Mesothelial cell of epicardium (in vitro differentiated cells): ENCODE data around the gene PPP2R2B. TPM values are rescaled to one million over a fixed set of nuclear protein-coding genes. Genes with fewer than 3 reads are reported as not detected.

Source experiments
- DNase-seq, 2 experiments: peaks; one replicate each; pipeline ENCODE4 v3.0.0; 2021; ENCODE audit warnings: low spot score in 2 of 2; ENCODE audit not compliant: unreplicated experiment in 2 of 2
- H3K27ac Mint-ChIP-seq: 2 replicates; pipeline ENCODE4 v1.8.0; 2021; ENCODE audit warnings: mixed read lengths
- H3K27me3 Mint-ChIP-seq: 2 replicates; pipeline ENCODE4 v1.8.0; 2021; ENCODE audit warnings: low read depth, mixed read lengths
- H3K36me3 Mint-ChIP-seq: 2 replicates; pipeline ENCODE4 v1.8.0; 2021; ENCODE audit warnings: mixed read lengths
- H3K4me1 Mint-ChIP-seq: 2 replicates; pipeline ENCODE4 v1.8.0; 2021; ENCODE audit warnings: mixed read lengths
- H3K4me3 Mint-ChIP-seq: 2 replicates; pipeline ENCODE4 v1.8.0; 2021; ENCODE audit warnings: mild to moderate bottlenecking, moderate library complexity, mixed read lengths
- H3K9me3 Mint-ChIP-seq: 2 replicates; pipeline ENCODE4 v1.8.0; 2021; ENCODE audit warnings: mixed read lengths
- CTCF ChIP-seq: fragments of 200-600 bp; sonication (generic); IDR thresholded peaks from one replicate; pipeline ENCODE4 v1.5.0; 2021; ENCODE audit warnings: antibody characterized with exemption; ENCODE audit not compliant: unreplicated experiment
- total RNA-seq: library from RNA; stranded (reverse); gene quantifications from 3 replicates; pipeline ENCODE4 v1.2.1, GENCODE V29; 2021

The PPP2R2B gene
- total RNA-seq, 1 donor from 2014 or later: 18.2 TPM

GRCh38 chr5:146849694-146850303 is 28.8 kb downstream of the PPP2R2B start:
- Mint-ChIP-seq H3K36me3 (no peaks in the 10 kb centered on the region), H3K9me3 (no peaks in the 10 kb centered on the region), H3K27me3 (no peaks in the 10 kb centered on the region), H3K4me3 (no peak overlapping the region), H3K27ac (no peak overlapping the region), H3K4me1 (peaks cover 27% of the 10 kb centered on the region)
- TF ChIP-seq CTCF: no peak
- DNase-seq: no peak

GRCh38 chr5:146848133-146848532 is 30.4 kb downstream of the PPP2R2B start:
- no peaks in the 10 kb centered on the region for H3K36me3 Mint-ChIP-seq
- H3K9me3 Mint-ChIP-seq: no peaks in the 10 kb centered on the region
- no peak for DNase-seq
- H3K27me3 Mint-ChIP-seq: no peaks in the 10 kb centered on the region
- TF ChIP-seq CTCF: no peak
- no peak overlapping the region for H3K4me3 Mint-ChIP-seq
- peaks cover 27% of the 10 kb centered on the region for H3K4me1 Mint-ChIP-seq
- H3K27ac Mint-ChIP-seq: no peak overlapping the region

GRCh38 chr5:146840016-146840415 is 38.5 kb downstream of the PPP2R2B start:
- H3K27me3 Mint-ChIP-seq: no peaks in the 10 kb centered on the region
- H3K9me3 Mint-ChIP-seq: peaks cover 3% of the 10 kb centered on the region
- no peak overlapping the region for H3K4me3 Mint-ChIP-seq
- no peak for TF ChIP-seq CTCF
- no peak for DNase-seq
- peaks cover 3% of the 10 kb centered on the region for H3K4me1 Mint-ChIP-seq
- no peaks in the 10 kb centered on the region for H3K36me3 Mint-ChIP-seq
- no peak overlapping the region for H3K27ac Mint-ChIP-seq

- DNase-seq: no peak
- TF ChIP-seq CTCF: no peak
- Mint-ChIP-seq H3K27ac (no peak overlapping the region), H3K4me1 (peaks cover 16% of the 10 kb centered on the region), H3K9me3 (peaks cover 3% of the 10 kb centered on the region), H3K27me3 (no peaks in the 10 kb centered on the region), H3K36me3 (no peaks in the 10 kb centered on the region), H3K4me3 (no peak overlapping the region)
Measured at GRCh38 chr5:146836226-146836842, 42.2 kb downstream of the PPP2R2B start.

GRCh38 chr5:146832985-146833732 is 45.4 kb downstream of the PPP2R2B start:
- H3K4me3 Mint-ChIP-seq: no peak overlapping the region
- no peak for DNase-seq
- no peaks in the 10 kb centered on the region for H3K9me3 Mint-ChIP-seq
- H3K36me3 Mint-ChIP-seq: no peaks in the 10 kb centered on the region
- no peaks in the 10 kb centered on the region for H3K27me3 Mint-ChIP-seq
- H3K4me1 Mint-ChIP-seq: peaks cover 32% of the 10 kb centered on the region
- peak overlapping the region; percentile 79 for H3K27ac Mint-ChIP-seq
- TF ChIP-seq CTCF: no peak
